IMR-90 (cell line): ENCODE data around the gene CRYBG2. TPM values are rescaled to one million over a fixed set of nuclear protein-coding genes. Genes with fewer than 3 reads are reported as not detected.

ENCODE experiments used
- ATAC-seq: fragments of 200-7000 bp; cut with Tn5 transposase; 2 replicates; pipeline ENCODE4 v1.9.1; 2020; ENCODE audit warnings: low read depth, mild to moderate bottlenecking, moderate library complexity
- BruUV-seq: library from RNA; stranded (reverse); fragments of 400-500 nt; replicated peaks from 2 replicates; lab custom pipeline; 2021; lab: Mats Ljungman, UMichigan
- CTCF ChIA-PET: fragments of 300-600 bp; formaldehyde crosslinking; extraction: SDS; loops from one replicate; lab custom pipeline; 2021; ENCODE audit warnings: antibody characterized with exemption; lab: Yijun Ruan, JAX
- POLR2A ChIA-PET: fragments of 300-600 bp; sonication (Branson Sonifier 250); formaldehyde crosslinking; loops from one replicate; lab custom pipeline; 2022; ENCODE audit warnings: antibody characterized with exemption; ENCODE audit not compliant: unreplicated experiment; lab: Charles Lee
- DNase-seq: peaks from one replicate; pipeline ENCODE4 v3.0.0; 2013
- H2AFZ ChIP-seq: replicated peaks from 2 replicates; pipeline ENCODE3; 2013; ENCODE audit warnings: low read length, mild to moderate bottlenecking; ENCODE audit not compliant: poor library complexity
- H2AK5ac ChIP-seq: 2 replicates; pipeline ENCODE4 v1.6.1; 2013; ENCODE audit warnings: low read depth, low read length, inconsistent platforms
- H2AK9ac ChIP-seq: replicated peaks from 2 replicates; pipeline ENCODE3; 2013; ENCODE audit warnings: mild to moderate bottlenecking, low read depth, low read length, moderate library complexity; ENCODE audit not compliant: poor library complexity
- H2BK120ac ChIP-seq: 2 replicates; pipeline ENCODE4 v1.6.1; 2013; ENCODE audit warnings: low read depth, low read length, inconsistent platforms
- H2BK15ac ChIP-seq: 3 replicates; pipeline ENCODE4 v1.6.1; 2013; ENCODE audit warnings: low read depth, low read length, inconsistent platforms
- H2BK20ac ChIP-seq: 2 replicates; pipeline ENCODE4 v1.6.1; 2013; ENCODE audit warnings: low read depth, mild to moderate bottlenecking, inconsistent platforms, low read length, moderate library complexity
- H2BK5ac ChIP-seq: 2 replicates; pipeline ENCODE4 v1.6.1; 2013; ENCODE audit warnings: mild to moderate bottlenecking, low read depth, low read length, inconsistent platforms; ENCODE audit not compliant: poor library complexity, severe bottlenecking
- H3K14ac ChIP-seq: replicated peaks from 2 replicates; pipeline ENCODE4 v1.6.1; 2013; ENCODE audit warnings: low read depth, low read length, inconsistent platforms
- H3K18ac ChIP-seq: 2 replicates; pipeline ENCODE4 v1.6.1; 2013; ENCODE audit warnings: low read depth, low read length, control low read depth
- H3K23ac ChIP-seq: 2 replicates; pipeline ENCODE4 v1.6.1; 2013; ENCODE audit warnings: low read depth, low read length, inconsistent platforms
- H3K27ac ChIP-seq: 2 replicates; pipeline ENCODE4 v1.5.1; 2013; ENCODE audit warnings: mild to moderate bottlenecking, control low read depth, low read length; ENCODE audit not compliant: insufficient read depth
- H3K27me3 ChIP-seq: 2 replicates; pipeline ENCODE4 v1.6.1; 2013; ENCODE audit warnings: low read length; ENCODE audit not compliant: control insufficient read depth, insufficient read depth
- H3K36me3 ChIP-seq: 2 replicates; pipeline ENCODE4 v1.6.1; 2013; ENCODE audit warnings: low read length, mixed read lengths; ENCODE audit not compliant: control insufficient read depth, insufficient read depth
- H3K4ac ChIP-seq: 2 replicates; pipeline ENCODE4 v1.6.1; 2013; ENCODE audit warnings: low read depth, low read length, inconsistent platforms
- H3K4me1 ChIP-seq: 2 replicates; pipeline ENCODE4 v1.6.1; 2013; ENCODE audit warnings: low read length, mixed read lengths; ENCODE audit not compliant: control insufficient read depth, insufficient read depth
- H3K4me2 ChIP-seq: 2 replicates; pipeline ENCODE4 v1.6.1; 2013; ENCODE audit warnings: low read depth, mild to moderate bottlenecking, control low read depth, low read length, moderate library complexity
- H3K4me3 ChIP-seq: 2 replicates; pipeline ENCODE4 v1.5.1; 2013; ENCODE audit warnings: low read depth, mild to moderate bottlenecking, control low read depth, low read length, moderate library complexity; ENCODE audit not compliant: insufficient read depth
- H3K56ac ChIP-seq: 2 replicates; pipeline ENCODE4 v1.6.1; 2013; ENCODE audit warnings: low read length, inconsistent platforms; ENCODE audit not compliant: insufficient read depth; ENCODE audit errors: extremely low read depth
- H3K79me1 ChIP-seq, 2 experiments: 2 replicates each; pipeline ENCODE4 v1.6.1; 2013; ENCODE audit warnings: low read length in 2 of 2, inconsistent platforms in 1 of 2, low read depth in 1 of 2
- H3K9ac ChIP-seq: 2 replicates; pipeline ENCODE4 v1.6.1; 2013; ENCODE audit warnings: low read depth, low read length, control low read depth
- H3K9me1 ChIP-seq: 2 replicates; pipeline ENCODE4 v1.6.1; 2013; ENCODE audit warnings: low read length, inconsistent platforms; ENCODE audit not compliant: insufficient read depth
- H3K9me3 ChIP-seq: 2 replicates; pipeline ENCODE4 v1.6.1; 2013; ENCODE audit warnings: low read length; ENCODE audit not compliant: control insufficient read depth, insufficient read depth
- H4K20me1 ChIP-seq: 2 replicates; pipeline ENCODE4 v1.6.1; 2013; ENCODE audit warnings: low read length, inconsistent platforms; ENCODE audit not compliant: insufficient read depth
- H4K5ac ChIP-seq: 2 replicates; pipeline ENCODE4 v1.6.1; 2013; ENCODE audit warnings: mild to moderate bottlenecking, low read depth, low read length, control low read depth
- H4K8ac ChIP-seq, 2 experiments: 2 replicates each; pipeline ENCODE4 v1.6.1; 2013; ENCODE audit warnings: low read depth in 2 of 2, low read length in 2 of 2, control low read depth in 1 of 2, inconsistent platforms in 1 of 2
- H4K91ac ChIP-seq: 2 replicates; pipeline ENCODE4 v1.6.1; 2013; ENCODE audit warnings: low read depth, low read length, inconsistent platforms; ENCODE audit not compliant: insufficient read depth
- BHLHE40 ChIP-seq: fragments of 150-350 bp; IDR thresholded peaks from 2 replicates; pipeline ENCODE4 v1.6.1; 2016; ENCODE audit warnings: mild to moderate bottlenecking, low read depth, low read length
- CEBPB ChIP-seq: IDR thresholded peaks from 2 replicates; pipeline ENCODE4 v1.6.1; 2012; ENCODE audit warnings: low read depth, low read length, improper control_type of control experiment
- CHD1 ChIP-seq: IDR thresholded peaks from 2 replicates; pipeline ENCODE4 v1.6.1; 2012; ENCODE audit warnings: low read depth, low read length, improper control_type of control experiment
- CTCF ChIP-seq: conservative IDR thresholded peaks from 2 replicates; pipeline ENCODE4 v1.5.1; 2012; ENCODE audit warnings: mild to moderate bottlenecking, low read depth, low read length, improper control_type of control experiment
- ELK1 ChIP-seq: fragments of 150-350 bp; IDR thresholded peaks from 2 replicates; pipeline ENCODE4 v1.6.1; 2016; ENCODE audit warnings: low read depth, mild to moderate bottlenecking, low read length, moderate library complexity, borderline replicate concordance
- MAFK ChIP-seq: IDR thresholded peaks from 2 replicates; pipeline ENCODE4 v1.6.1; 2012; ENCODE audit warnings: low read depth, low read length, improper control_type of control experiment
- MAZ ChIP-seq: IDR thresholded peaks from 2 replicates; pipeline ENCODE4 v1.6.1; 2012; ENCODE audit warnings: low read depth, mild to moderate bottlenecking, low read length, improper control_type of control experiment, moderate library complexity, borderline replicate concordance
- MXI1 ChIP-seq: IDR thresholded peaks from 2 replicates; pipeline ENCODE4 v1.6.1; 2012; ENCODE audit warnings: low read depth, mild to moderate bottlenecking, low read length, moderate library complexity, borderline replicate concordance
- NFE2L2 ChIP-seq: fragments of 150-350 bp; IDR thresholded peaks from 2 replicates; pipeline ENCODE4 v1.6.1; 2016; ENCODE audit warnings: low read depth, mild to moderate bottlenecking, low read length
- POLR2A ChIP-seq: IDR thresholded peaks from 2 replicates; pipeline ENCODE4 v1.6.1; 2012; ENCODE audit warnings: mild to moderate bottlenecking, low read depth, low read length
- RAD21 ChIP-seq: IDR thresholded peaks from 2 replicates; pipeline ENCODE4 v1.6.1; 2012; ENCODE audit warnings: low read length, improper control_type of control experiment
- RCOR1 ChIP-seq: IDR thresholded peaks from 2 replicates; pipeline ENCODE4 v1.6.1; 2012; ENCODE audit warnings: mild to moderate bottlenecking, low read length, improper control_type of control experiment; ENCODE audit not compliant: insufficient replicate concordance
- RFX5 ChIP-seq: IDR thresholded peaks from 2 replicates; pipeline ENCODE4 v1.8.0; 2012; ENCODE audit warnings: low read depth, mild to moderate bottlenecking, low read length, moderate library complexity
- SMC3 ChIP-seq: fragments of 150-350 bp; IDR thresholded peaks from 2 replicates; pipeline ENCODE4 v1.6.1; 2016; ENCODE audit warnings: low read depth, mild to moderate bottlenecking, antibody characterized with exemption, low read length, moderate library complexity
- WGBS, 2 experiments: methylation state at CpG; one replicate each; pipeline versions ENCODE4 v1.1.5 to v1.1.7; 2013; ENCODE audit warnings: missing lambda C conversion rate in 2 of 2; ENCODE audit not compliant: insufficient read length in 1 of 2; ENCODE audit errors: extremely low coverage in 2 of 2; 5-methylcytosine and 5-hydroxymethylcytosine counted together
- dilution Hi-C: fragments of 300-500 bp; cut with HindIII; formaldehyde crosslinking; loops from one replicate; pipeline ENCODE4 v1.14.3; 2018; ENCODE audit warnings: low sequenced_read_pairs; ENCODE audit not compliant: unreplicated experiment
- in situ Hi-C: fragments of 300-500 bp; cut with MboI; formaldehyde crosslinking; loops from 3 replicates; pipeline ENCODE4 v1.14.3; 2019; ENCODE audit warnings: low sequenced_read_pairs, inconsistent platforms, mixed read lengths
- intact Hi-C: fragments of 100-400 bp; cut with micrococcal nuclease; formaldehyde crosslinking; loops from 2 replicates; pipeline ENCODE4 v1.10.0; 2022
- polyA plus RNA-seq, 3 experiments: library from polyadenylated mRNA; depleted of rRNA; stranded (reverse); fragments of >200 nt; gene quantifications; 2 replicates each; pipeline ENCODE4 v1.2.3, GENCODE V29; 2012; ENCODE audit warnings: low replicate concordance in 1 of 3
- total RNA-seq: library from RNA; depleted of rRNA; stranded (reverse); fragments of >200 nt; gene quantifications from 2 replicates; pipeline ENCODE4 v1.2.3, GENCODE V29; 2012

The CRYBG2 gene
- total and polyA plus RNA-seq, 2 of the 4 experiments (the other 2 are of a cell fraction), result not detected

GRCh38 chr1:26356106-26356505 lies 2.2 kb upstream of the CRYBG2 start:
- CTCF ChIA-PET, result no interaction called here
- Histone ChIP-seq H4K20me1 (no peaks in the 10 kb centered on the region; the same call in 1 of the 2 replicates), H3K27me3 (peaks cover 68% of the 10 kb centered on the region), H3K9me1 (peaks cover 9% of the 10 kb centered on the region; the same call in 1 of the 2 replicates), H4K5ac (no peak overlapping the region), H2BK120ac (no peak overlapping the region), H3K4me1 (peaks cover 4% of the 10 kb centered on the region), H3K18ac (no peak overlapping the region), H3K4me3 (no peak overlapping the region), H2BK20ac (no peak overlapping the region), H3K56ac (no peak overlapping the region), H3K9ac (no peak overlapping the region), H3K4me2 (no peak overlapping the region), H3K4ac (no peak overlapping the region), H4K91ac (no peak overlapping the region), H3K23ac (no peak overlapping the region), H2BK5ac (no peak overlapping the region), H2BK15ac (no peak overlapping the region), H2AK5ac (no peak overlapping the region), H3K36me3 (no peaks in the 10 kb centered on the region), H3K9me3 (no peaks in the 10 kb centered on the region), H3K79me1 (no peaks in the 10 kb centered on the region), H3K27ac (no peak overlapping the region), H4K8ac (no peak overlapping the region), H2AFZ (no peak overlapping the region), H2AK9ac (peak overlapping the region; percentile 50), H3K14ac (no peak overlapping the region)
- dilution Hi-C loops, result no loop called here
- TF ChIP-seq SMC3, result no peak
- TF ChIP-seq POLR2A, result no peak
- no peak for TF ChIP-seq MAFK
- TF ChIP-seq CTCF, result no peak
- TF ChIP-seq RFX5, result no peak
- TF ChIP-seq CEBPB, result no peak
- TF ChIP-seq MXI1, result no peak
- TF ChIP-seq ELK1, result no peak
- no peak for TF ChIP-seq NFE2L2
- TF ChIP-seq CHD1, result no peak
- no peak for TF ChIP-seq RAD21
- TF ChIP-seq RCOR1, result no peak
- TF ChIP-seq BHLHE40, result no peak
- TF ChIP-seq MAZ, result no peak
- ATAC-seq, result no peak
- POLR2A ChIA-PET, result no interaction called here
- intact Hi-C loops, result no loop called here
- whole genome bisulfite sequencing, 2 experiments, result no CpG with 5 or more reads among the region's 5 CpGs
- BruUV-seq, result no TSS peak
- DNase-seq, result no peak
- in situ Hi-C loops, result no loop called here
